Activated naive CD4-positive, alpha-beta T cell (primary cell): Measurements from ENCODE around the gene UBTFL1.
"Not testable (repeated sequence)": the region's sequence is repeated elsewhere in the genome, so short reads cannot be mapped to it uniquely, and the experiment has no call there.

Source experiments
- DNase-seq, 4 experiments: peaks; one replicate each; lab custom pipeline; 2025; lab: John Stamatoyannopoulos, UW

Gene UBTFL1

GRCh38 chr11:90085650-90086049 is at the start of gene UBTFL1:
TSS of gene UBTFL1 (plus strand) at chr11:90085950. CDS start at chr11:90085950, 0 bp downstream.
- DNase-seq: not testable (repeated sequence)

- not testable (repeated sequence) for DNase-seq
These were observed 34.0 kb upstream of the UBTFL1 start for GRCh38 chr11:90051591-90052209.

- not testable (repeated sequence) for DNase-seq
These were observed 33.4 kb upstream of the UBTFL1 start for GRCh38 chr11:90052311-90052710.

GRCh38 chr11:90053545-90053944 is 32.2 kb upstream of the UBTFL1 start:
- DNase-seq: not testable (repeated sequence)

- not testable (repeated sequence) for DNase-seq
These were observed 3.0 kb downstream of the UBTFL1 start for GRCh38 chr11:90088731-90089130.

GRCh38 chr11:90095230-90095924 is 9.6 kb downstream of the UBTFL1 start:
- DNase-seq: not testable (repeated sequence)

- not testable (repeated sequence) for DNase-seq
These were observed 12.5 kb downstream of the UBTFL1 start for GRCh38 chr11:90098261-90098660.

- no peak for DNase-seq
These were observed 14.7 kb downstream of the UBTFL1 start for GRCh38 chr11:90100431-90100830.

GRCh38 chr11:90113541-90113940 is 27.8 kb downstream of the UBTFL1 start:
- DNase-seq: no peak

GRCh38 chr11:90120191-90120590 is 34.4 kb downstream of the UBTFL1 start:
- DNase-seq: no peak

GRCh38 chr11:90124371-90124770 is 38.6 kb downstream of the UBTFL1 start:
- no peak for DNase-seq

GRCh38 chr11:90124946-90125345 is 39.2 kb downstream of the UBTFL1 start:
- no peak for DNase-seq

- DNase-seq: no peak
These were observed 48.1 kb downstream of the UBTFL1 start for GRCh38 chr11:90133560-90134477.

- no peak for DNase-seq
These were observed 48.8 kb downstream of the UBTFL1 start, which contains the start of gene NAALAD2 for GRCh38 chr11:90134478-90135003. TSS of gene NAALAD2 (plus strand) at chr11:90134663. CDS start at chr11:90134759, 96 bp downstream.

GRCh38 chr11:90135016-90135415 is 49.3 kb downstream of the UBTFL1 start:
- no peak for DNase-seq
